HS-27A (cell line): ENCODE measurements around the gene TRIM69.

Experiments
- DNase-seq: peaks from one replicate; pipeline ENCODE4 v3.0.0-alpha.2; 2012; ENCODE audit warnings: low read depth, missing footprints

Gene TRIM69

DNA sequence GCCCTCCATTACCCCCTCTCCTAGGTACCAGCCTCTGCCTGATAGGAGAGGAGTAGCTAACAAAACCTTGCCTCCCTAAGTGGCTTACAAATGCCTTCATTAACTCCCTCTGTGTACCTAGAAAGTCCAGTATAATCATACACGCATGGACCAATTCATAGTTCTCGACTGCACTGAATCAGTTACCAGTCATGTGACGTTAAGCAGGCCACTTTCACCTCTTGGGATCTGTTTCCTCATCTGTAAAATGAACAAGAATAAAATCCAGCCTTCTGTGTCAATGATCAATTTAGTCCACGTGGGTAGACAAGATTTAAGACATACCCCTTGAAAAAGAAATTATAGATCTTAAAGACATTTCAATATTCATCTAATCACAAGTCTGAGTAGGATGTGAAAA is 72.2 kb downstream of the TRIM69 start:
- no peak for DNase-seq

- DNase-seq: no peak
Observed at GRCh38 chr15:44810237-44810636, 73.9 kb downstream of the TRIM69 start.

DNA sequence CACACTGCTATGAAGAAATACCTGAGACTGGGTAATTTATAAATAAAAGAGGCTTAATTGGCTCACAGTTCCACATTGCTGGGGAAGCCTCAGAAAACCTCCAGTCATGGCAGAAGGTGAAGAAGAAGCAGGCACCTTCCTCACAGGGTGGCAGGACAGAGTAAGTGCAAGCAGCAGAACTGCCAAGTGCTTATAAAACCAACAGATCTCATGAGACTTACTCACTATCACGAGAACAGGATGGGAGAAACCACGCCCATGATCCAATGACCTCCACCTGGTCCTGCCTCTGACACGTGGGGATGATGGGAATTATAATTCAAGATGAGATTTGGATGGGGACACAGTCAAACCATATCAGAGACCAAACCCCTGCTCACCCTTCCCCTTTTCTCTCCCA is 75.0 kb downstream of the TRIM69 start:
- DNase-seq: no peak

DNA sequence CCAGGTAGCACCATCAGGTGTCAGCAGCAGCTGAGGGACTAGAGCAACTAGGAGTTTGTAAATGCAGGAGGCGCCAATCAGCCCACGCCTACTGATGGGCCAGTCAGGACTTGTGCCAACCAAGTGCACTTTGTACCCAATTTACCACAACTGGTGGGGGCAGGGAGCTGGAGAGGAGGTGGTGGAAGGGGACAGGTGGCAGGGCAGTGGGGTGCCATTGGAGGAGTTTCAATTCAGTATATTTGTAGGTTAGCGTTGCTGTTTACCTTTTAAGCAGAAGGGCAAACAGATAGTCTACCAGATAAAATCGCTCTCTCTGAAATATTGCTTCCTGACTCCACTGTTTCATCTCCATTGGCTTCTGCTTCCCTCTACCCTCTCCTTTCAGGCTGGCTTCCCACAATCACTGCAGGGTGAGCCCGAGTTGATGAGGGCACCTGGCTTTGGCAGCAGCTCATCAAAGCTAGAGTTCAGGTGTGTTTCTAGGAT is 75.7 kb downstream of the TRIM69 start:
- no peak for DNase-seq

DNA sequence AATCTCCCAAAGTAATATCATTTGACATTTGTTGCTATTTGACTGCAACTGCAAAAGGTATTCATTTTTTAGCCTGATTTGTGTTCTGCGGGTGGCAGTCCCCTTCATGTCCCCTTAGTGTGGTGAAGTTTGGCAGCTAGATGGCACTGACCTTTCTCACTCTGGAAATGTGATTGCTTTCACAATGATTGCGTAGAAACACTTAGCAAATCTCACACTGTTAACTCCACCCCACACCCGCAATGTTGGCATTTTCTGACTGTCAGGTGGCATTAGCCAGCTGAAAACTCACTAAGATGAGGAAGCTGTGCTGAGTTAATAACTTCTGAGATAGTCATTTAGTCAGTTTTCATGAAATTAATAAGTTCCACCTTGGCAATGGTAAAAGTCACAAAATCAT is 76.9 kb downstream of the TRIM69 start:
- DNase-seq: no peak
